HepG2 (cell line): ENCODE results near the gene FBXO41. TPM values are rescaled to one million over a fixed set of nuclear protein-coding genes. Genes with fewer than 3 reads are reported as not detected.
A peak's percentile ranks its signal among the peaks of the same experiment; 100 is the strongest.

Experiments used
- CAMTA2 ChIP-seq: sonication (generic); formaldehyde crosslinking; IDR thresholded peaks from 2 replicates; pipeline ENCODE4 v1.4.0; 2020; ENCODE audit warnings: mild to moderate bottlenecking, missing genetic modification reagents, borderline replicate concordance
- CREM ChIP-seq, 2 experiments: sonication (generic) in 1 of 2; formaldehyde crosslinking in 1 of 2; IDR thresholded peaks; 2 replicates each; pipeline versions ENCODE4 v1.4.0 to v1.6.1; 2016 to 2020; ENCODE audit warnings: antibody characterized with exemption in 1 of 2, mild to moderate bottlenecking in 1 of 2, missing genetic modification reagents in 1 of 2
- GATA4 ChIP-seq: sonication (generic); IDR thresholded peaks from 2 replicates; pipeline ENCODE4 v1.6.1; 2016; ENCODE audit warnings: antibody characterized with exemption, low read depth, borderline replicate concordance
- GLI4 ChIP-seq: sonication (generic); formaldehyde crosslinking; IDR thresholded peaks from 2 replicates; pipeline ENCODE4 v1.5.1; 2020; ENCODE audit warnings: missing genetic modification reagents, mild to moderate bottlenecking, moderate library complexity, borderline replicate concordance
- HMGA1 ChIP-seq: sonication (generic); formaldehyde crosslinking; conservative IDR thresholded peaks from 2 replicates; pipeline ENCODE4 v1.4.0; 2020; ENCODE audit warnings: missing genetic modification reagents
- HMGXB4 ChIP-seq, 2 experiments: sonication (generic) in 1 of 2; formaldehyde crosslinking in 1 of 2; IDR thresholded peaks; 2 replicates each; pipeline versions ENCODE4 v1.4.0 to v1.6.1; 2018 to 2020; ENCODE audit warnings: missing genetic modification reagents in 2 of 2, borderline replicate concordance in 1 of 2, low read depth in 1 of 2, mild to moderate bottlenecking in 1 of 2, missing biosample characterization in 1 of 2
- JUNB ChIP-seq: sonication (generic); formaldehyde crosslinking; IDR thresholded peaks from 2 replicates; pipeline ENCODE4 v1.8.0; 2022; ENCODE audit warnings: missing genetic modification reagents, mild to moderate bottlenecking, borderline replicate concordance
- KLF16 ChIP-seq, 2 experiments: sonication (generic) in 1 of 2; formaldehyde crosslinking in 1 of 2; IDR thresholded peaks; 2 replicates each; pipeline versions ENCODE4 v1.6.1 to v1.8.0; 2016 to 2023; ENCODE audit warnings: missing genetic modification reagents in 2 of 2, missing compliant biosample characterization in 1 of 2
- LCORL ChIP-seq, 2 experiments: fragments of 450-650 bp in 1 of 2; sonication (generic) in 1 of 2; formaldehyde crosslinking in 1 of 2; IDR thresholded peaks; 2 replicates each; pipeline versions ENCODE4 v1.5.0 to v1.6.1; 2017 to 2020; ENCODE audit warnings: antibody characterized with exemption in 1 of 2, missing genetic modification reagents in 1 of 2
- MIER3 ChIP-seq: IDR thresholded peaks from 2 replicates; pipeline ENCODE4 v1.6.1; 2016; ENCODE audit warnings: missing compliant biosample characterization, borderline replicate concordance
- MTF1 ChIP-seq: sonication (generic); formaldehyde crosslinking; IDR thresholded peaks from 2 replicates; pipeline ENCODE4 v1.5.0; 2020; ENCODE audit warnings: missing genetic modification reagents
- NKX3-1 ChIP-seq: sonication (generic); formaldehyde crosslinking; IDR thresholded peaks from 2 replicates; pipeline ENCODE4 v1.5.0; 2020; ENCODE audit warnings: missing genetic modification reagents
- PHF5A ChIP-seq: IDR thresholded peaks from one replicate; pipeline ENCODE4 v1.6.1; 2018; ENCODE audit warnings: low read depth, missing genetic modification reagents; ENCODE audit not compliant: unreplicated experiment
- REL ChIP-seq: sonication (generic); formaldehyde crosslinking; conservative IDR thresholded peaks from 2 replicates; pipeline ENCODE4 v1.8.0; 2022; ENCODE audit warnings: mild to moderate bottlenecking, missing genetic modification reagents, moderate library complexity
- SIX4 ChIP-seq: sonication (generic); formaldehyde crosslinking; IDR thresholded peaks from 2 replicates; pipeline ENCODE4 v1.4.0; 2020; ENCODE audit warnings: missing genetic modification reagents
- TOE1 ChIP-seq: sonication (generic); formaldehyde crosslinking; IDR thresholded peaks from 2 replicates; pipeline ENCODE4 v1.4.0; 2020; ENCODE audit warnings: mild to moderate bottlenecking, missing genetic modification reagents
- TP53 ChIP-seq: sonication (generic); formaldehyde crosslinking; conservative IDR thresholded peaks from 2 replicates; pipeline ENCODE4 v1.4.0; 2020; ENCODE audit warnings: missing genetic modification reagents
- ZBTB21 ChIP-seq: sonication (generic); formaldehyde crosslinking; IDR thresholded peaks from 2 replicates; pipeline ENCODE4 v1.4.0; 2020; ENCODE audit warnings: missing genetic modification reagents
- ZNF138 ChIP-seq: sonication (generic); formaldehyde crosslinking; IDR thresholded peaks from 2 replicates; pipeline ENCODE4 v1.5.0; 2020; ENCODE audit warnings: mild to moderate bottlenecking, low read depth, missing genetic modification reagents
- ZNF34 ChIP-seq: sonication (generic); formaldehyde crosslinking; IDR thresholded peaks from 2 replicates; pipeline ENCODE4 v1.4.0; 2020; ENCODE audit warnings: mild to moderate bottlenecking, missing genetic modification reagents, borderline replicate concordance
- ZNF607 ChIP-seq: sonication (generic); formaldehyde crosslinking; IDR thresholded peaks from 2 replicates; pipeline ENCODE4 v1.5.1; 2020; ENCODE audit warnings: missing genetic modification reagents, mild to moderate bottlenecking, borderline replicate concordance
- ZNF652 ChIP-seq: IDR thresholded peaks from 2 replicates; pipeline ENCODE4 v1.6.1; 2016; ENCODE audit warnings: low read depth, borderline replicate concordance
- ZNF746 ChIP-seq: sonication (generic); formaldehyde crosslinking; IDR thresholded peaks from 2 replicates; pipeline ENCODE4 v1.8.0; 2022; ENCODE audit warnings: mild to moderate bottlenecking, missing genetic modification reagents
- ZNF790 ChIP-seq: sonication (generic); formaldehyde crosslinking; IDR thresholded peaks from 2 replicates; pipeline ENCODE4 v1.8.0; 2022; ENCODE audit warnings: missing genetic modification reagents, mild to moderate bottlenecking, borderline replicate concordance
- ZSCAN9 ChIP-seq: IDR thresholded peaks from 2 replicates; pipeline ENCODE4 v1.6.1; 2016; ENCODE audit warnings: borderline replicate concordance
- polyA plus RNA-seq, 8 experiments: library from polyadenylated mRNA; depleted of rRNA in 3 of 8; stranded (reverse) in 7 of 8; unstranded in 1 of 8; fragments of >200 nt; fragmentation: Illumina TruSeq in 4 of 8; extraction: Trizol in 4 of 8; gene quantifications; 2 replicates each; pipeline versions ENCODE4 v1.2.1 to v1.2.3, GENCODE V29; 2011 to 2016; ENCODE audit warnings: low read depth in 4 of 8, missing spikeins in 1 of 8, mixed read lengths in 1 of 8; ENCODE audit not compliant: insufficient read depth in 1 of 8
- total RNA-seq, 5 experiments: library from RNA; depleted of rRNA; stranded (reverse); fragments of >200 nt; fragmentation: Illumina TruSeq; extraction: Trizol; gene quantifications; 2 replicates each; pipeline ENCODE4 v1.2.3, GENCODE V29; 2016; ENCODE audit warnings: low read depth in 1 of 5
- TF ChIP-seq, protein P1 (sequence below): sonication (generic); formaldehyde crosslinking; IDR thresholded peaks from 2 replicates; pipeline ENCODE4 v1.8.1; 2023; ENCODE audit warnings: mild to moderate bottlenecking, inconsistent platforms, moderate library complexity, missing genetic modification reagents, borderline replicate concordance

FBXO41 gene
- total and polyA plus RNA-seq, 2 of the 13 experiments (the other 11 are each of a cell fraction or from before 2014, with no cell fraction given), result 4.2 to 10.3 TPM

GRCh38 chr2:73233932-73234832 is 50.1 kb downstream of the FBXO41 start, which contains the start of gene CCT7 (continued):
- TF ChIP-seq HMGXB4 (CRISPR knock-in tag; IDR thresholded peaks at IDR 0.05; ENCODE audit: borderline replicate concordance in 1 of 2, low read depth in 1 of 2) (peak; percentile 77 to 93), CAMTA2 (no peak; the same call in 1 of the 2 replicates), ZNF652 (CRISPR knock-in tag) (peak; percentile 86), ZNF746 (CRISPR knock-in tag) (peak; percentile 77), SIX4 (CRISPR knock-in tag) (peak; percentile 18; the same call in 1 of the 2 replicates), ZSCAN9 (peak; percentile 82), ZNF34 (CRISPR knock-in tag) (no peak), JUNB (peak; percentile 6; the same call in 1 of the 2 replicates), MIER3 (CRISPR knock-in tag) (peak; percentile 71; the same call in 1 of the 2 replicates), CREM (IDR thresholded peaks at IDR 0.05) (peak; percentile 83), CREM (CRISPR knock-in tag; IDR thresholded peaks at IDR 0.05) (no peak), KLF16 (CRISPR knock-in tag; IDR thresholded peaks at IDR 0.05) (peak in 1 of 2 experiments; percentile 96; a peak in 3 of 4 replicates), LCORL (IDR thresholded peaks at IDR 0.05) (peak; percentile 62), LCORL (CRISPR knock-in tag; IDR thresholded peaks at IDR 0.05) (peak; percentile 74), ZNF790 (0 out of 2 replicates have a peak, but pooled peaks have one; percentile 72), TOE1 (CRISPR knock-in tag) (no peak), ZNF138 (CRISPR knock-in tag) (no peak), ZNF607 (CRISPR knock-in tag) (peak; percentile 49; the same call in 1 of the 2 replicates), NKX3-1 (peak; percentile 97), GLI4 (peak; percentile 75; the same call in 1 of the 2 replicates), TP53 (CRISPR knock-in tag) (peak; percentile 88), GATA4 (peak; percentile 88; the same call in 1 of the 2 replicates), ZBTB21 (CRISPR knock-in tag) (peak; percentile 16; the same call in 1 of the 2 replicates), HMGA1 (no peak), PHF5A (no peak), MTF1 (CRISPR knock-in tag) (no peak; the same call in 1 of the 2 replicates), REL (CRISPR knock-in tag) (0 out of 2 replicates have a peak, but pooled peaks have one; percentile 62)
- TF ChIP-seq, protein P1, sequence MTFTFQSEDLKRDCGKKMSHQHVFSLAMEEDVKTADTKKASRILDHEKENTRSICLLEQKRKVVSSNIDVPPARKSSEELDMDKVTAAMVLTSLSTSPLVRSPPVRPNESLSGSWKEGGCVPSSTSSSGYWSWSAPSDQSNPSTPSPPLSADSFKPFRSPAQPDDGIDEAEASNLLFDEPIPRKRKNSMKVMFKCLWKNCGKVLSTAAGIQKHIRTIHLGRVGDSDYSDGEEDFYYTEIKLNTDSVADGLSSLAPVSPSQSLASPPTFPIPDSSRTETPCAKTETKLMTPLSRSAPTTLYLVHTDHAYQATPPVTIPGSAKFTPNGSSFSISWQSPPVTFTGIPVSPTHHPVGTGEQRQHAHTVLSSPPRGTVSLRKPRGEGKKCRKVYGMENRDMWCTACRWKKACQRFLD (CRISPR knock-in tag), result peak; percentile 54; the same call in 1 of the 2 replicates
